GM21619 (cell line): ENCODE measurements around the gene PAAF1.

ENCODE experiments used
- ATAC-seq: cut with Tn5 transposase; IDR thresholded peaks from one replicate; pipeline ENCODE4 v1.9.1; 2021; ENCODE audit not compliant: unreplicated experiment

PAAF1 gene

GRCh38 chr11:73944085-73944484, 67.3 kb downstream of the PAAF1 start:
- ATAC-seq, result no peak

DNA sequence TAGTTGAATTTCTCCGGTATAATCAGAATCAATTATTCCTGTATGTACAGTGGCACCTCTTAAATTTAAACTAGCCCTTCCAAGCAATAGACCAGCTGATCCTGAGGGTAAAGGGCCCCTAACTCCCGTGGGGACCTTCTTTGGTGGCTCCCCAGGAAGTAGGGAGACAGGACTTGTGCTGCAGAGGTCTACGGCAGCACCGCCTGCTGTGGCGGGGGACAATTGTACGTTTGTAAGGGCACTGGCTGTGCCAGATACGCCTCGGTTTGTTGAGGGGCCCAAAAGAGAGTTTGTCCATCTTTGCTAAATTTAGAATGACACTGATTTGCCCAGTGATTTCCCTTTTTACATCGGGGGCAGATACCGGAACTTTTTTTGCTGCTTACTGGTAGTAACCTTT, 68.1 kb downstream of the PAAF1 start:
- no peak for ATAC-seq

GRCh38 chr11:73945396-73945795, 68.6 kb downstream of the PAAF1 start:
- ATAC-seq, result no peak

DNA sequence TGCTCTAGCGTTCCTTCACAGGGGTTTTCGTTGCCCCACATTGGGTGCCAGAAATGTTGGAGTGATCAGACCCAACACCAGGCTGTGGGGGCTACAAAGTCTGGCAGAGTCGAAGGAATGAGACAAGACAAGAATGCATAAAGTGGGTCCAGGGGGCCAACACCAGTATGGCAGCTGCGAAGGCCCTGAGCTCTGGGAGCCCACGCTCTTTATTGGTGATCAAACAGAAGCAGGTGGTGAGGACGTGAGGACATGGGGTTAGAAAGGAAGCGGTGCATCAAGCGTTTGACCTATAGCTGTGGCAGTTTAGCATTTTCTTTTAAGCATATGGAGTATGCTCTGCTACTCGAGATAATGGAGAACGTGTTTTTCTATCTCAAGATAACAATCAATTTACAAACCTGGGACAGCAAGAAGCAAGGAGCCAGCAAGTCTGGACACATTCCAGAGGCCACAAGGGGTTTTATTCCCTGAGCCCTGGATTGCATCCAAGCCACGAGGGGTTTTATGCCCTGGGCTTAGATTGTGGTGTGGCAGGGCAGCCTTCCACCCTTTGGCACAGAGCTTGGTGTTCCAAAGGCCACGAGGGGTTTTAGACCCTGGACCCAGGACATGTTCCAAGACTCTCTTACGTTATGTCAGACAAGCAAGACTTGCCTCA, 70.1 kb downstream of the PAAF1 start:
- no peak for ATAC-seq

- no peak for ATAC-seq
Measured at GRCh38 chr11:73949246-73949645, 72.4 kb downstream of the PAAF1 start.

DNA sequence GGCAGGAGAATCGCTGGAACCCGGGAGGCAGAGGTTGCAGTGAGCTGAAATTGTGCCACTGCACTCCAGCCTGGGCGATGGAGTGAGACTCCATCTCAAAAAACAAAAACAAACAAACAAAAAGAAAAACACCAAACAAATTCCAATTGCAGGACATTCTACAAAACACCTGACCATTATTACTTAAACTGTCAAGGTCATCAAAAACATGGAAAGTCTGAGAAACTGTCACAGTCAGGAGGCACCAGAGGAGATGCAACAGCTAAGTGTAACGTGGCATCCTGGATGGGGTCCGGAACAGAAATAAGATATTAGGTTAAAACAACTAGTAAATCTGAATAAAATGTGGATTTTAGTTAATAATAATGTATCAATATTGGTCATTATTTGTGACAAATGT, 73.1 kb downstream of the PAAF1 start:
- no peak for ATAC-seq

GRCh38 chr11:73950869-73951710, 74.3 kb downstream of the PAAF1 start, which contains the start of gene DNAJB13:
DNAJB13 (plus strand) TSS chr11:73951026; CDS start chr11:73951070, 44 bp downstream.
- peak; percentile 89 for ATAC-seq

DNA sequence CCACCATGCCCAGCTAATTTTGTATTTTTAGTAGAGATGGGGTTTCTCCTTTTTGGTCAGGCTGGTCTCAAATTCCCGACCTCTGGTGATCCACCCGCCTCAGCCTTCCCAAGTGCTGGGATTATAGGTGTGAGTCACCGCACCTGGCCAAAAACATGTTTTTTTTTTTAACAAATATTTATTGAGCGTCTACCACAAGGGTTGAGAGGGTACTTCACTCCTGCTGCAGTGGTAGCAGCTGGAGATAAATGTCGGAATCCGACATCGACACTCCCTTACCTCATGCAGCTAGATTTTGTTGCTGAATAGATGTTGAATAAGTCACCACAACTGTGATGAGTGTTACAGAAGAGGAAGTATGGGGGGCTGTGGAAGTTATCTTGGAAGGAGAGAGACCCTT, 75.0 kb downstream of the PAAF1 start:
- ATAC-seq, result no peak

DNA sequence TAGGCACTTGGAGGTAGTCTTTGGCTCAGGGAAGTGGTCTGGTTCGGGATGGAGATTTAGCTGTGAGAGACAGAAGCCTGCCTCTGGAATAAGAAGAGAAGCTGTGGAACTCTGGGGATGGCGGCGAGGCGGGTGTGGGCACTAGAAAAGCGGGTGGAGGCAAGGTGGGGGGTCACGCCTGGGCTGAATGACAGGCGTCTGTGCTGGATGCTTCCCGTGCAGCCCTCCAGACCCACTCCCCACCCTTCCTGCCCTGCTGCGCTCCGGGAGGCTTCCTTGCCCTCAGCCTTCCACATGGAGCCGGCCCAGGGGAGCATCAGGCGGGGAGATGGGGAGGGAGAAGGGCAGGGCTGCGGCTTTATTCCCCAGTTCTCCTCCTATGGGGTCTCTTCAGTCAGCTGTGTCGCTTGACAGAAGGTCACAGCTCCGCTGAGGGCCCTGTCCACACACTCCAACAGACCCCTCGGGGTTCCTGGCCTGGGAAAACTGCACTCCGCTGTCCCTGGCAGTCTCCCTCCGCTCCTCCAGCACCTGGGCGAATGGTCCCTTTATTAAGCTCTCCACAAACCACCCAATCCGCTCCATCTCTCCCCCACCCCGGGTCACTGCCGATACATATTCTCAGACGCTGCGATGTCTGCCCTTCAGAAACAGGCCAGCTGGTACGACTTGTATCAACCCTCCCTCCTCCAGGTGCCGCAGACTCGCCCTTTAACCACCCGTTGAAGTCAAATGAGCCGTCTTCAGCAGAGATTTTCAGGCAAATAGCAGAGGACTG, 80.3 kb downstream of the PAAF1 start:
- no peak for ATAC-seq

DNA sequence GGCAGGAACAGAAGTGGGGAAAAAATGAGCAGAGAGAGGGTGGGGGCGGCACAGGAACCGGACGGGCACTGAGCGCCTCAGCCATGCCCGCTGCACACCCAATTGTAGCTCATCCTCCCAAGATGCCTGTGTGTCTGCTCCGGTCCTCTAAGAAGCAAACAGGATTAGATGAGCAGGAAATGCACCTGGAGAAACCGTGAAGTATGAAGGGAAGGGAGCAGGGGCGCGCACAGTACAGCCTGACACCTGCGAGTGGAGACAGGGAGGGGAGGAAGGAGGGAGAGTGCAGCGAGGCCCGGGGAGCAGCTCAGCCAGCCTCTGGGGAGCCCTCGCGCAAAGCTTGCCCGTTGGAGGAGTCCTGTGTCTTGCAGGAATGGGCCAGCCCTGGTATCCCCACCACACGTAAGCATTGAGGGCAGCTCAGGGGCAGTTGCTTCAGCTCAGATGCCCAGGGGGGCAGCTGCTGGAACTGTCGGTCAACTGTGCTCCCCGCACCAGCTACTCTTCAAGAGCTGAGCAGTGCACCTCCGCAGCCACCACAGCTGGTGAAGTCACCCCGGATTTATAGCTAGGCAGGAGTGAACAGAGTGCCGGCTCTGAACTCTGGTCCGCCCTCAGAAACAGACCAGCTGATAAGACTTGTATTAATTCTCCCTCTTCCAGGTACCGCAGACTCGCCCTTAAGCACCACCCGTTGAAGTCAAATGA, 81.0 kb downstream of the PAAF1 start:
- ATAC-seq, result no peak

- no peak for ATAC-seq
Measured at GRCh38 chr11:73958521-73959141, 81.8 kb downstream of the PAAF1 start.

DNA sequence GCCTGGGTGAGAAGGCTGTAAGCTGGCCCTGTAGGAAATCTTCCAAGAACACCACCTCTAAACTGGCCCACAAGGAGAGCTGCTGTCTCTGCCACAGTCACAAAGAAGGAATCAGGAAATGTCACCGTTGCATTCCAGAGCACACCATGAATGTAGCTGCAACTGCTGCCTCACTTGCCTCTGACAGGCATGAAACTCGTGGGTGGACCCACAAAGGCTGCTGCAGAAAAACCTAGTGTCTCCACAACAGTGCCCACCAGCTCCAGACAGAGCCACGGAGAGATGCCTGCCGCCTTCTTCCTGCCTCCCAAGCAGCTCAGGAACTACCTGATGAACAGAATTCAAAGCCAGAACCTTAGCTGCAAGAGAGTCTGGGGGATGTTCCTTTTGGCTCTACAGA, 84.5 kb downstream of the PAAF1 start:
- ATAC-seq, result no peak

DNA sequence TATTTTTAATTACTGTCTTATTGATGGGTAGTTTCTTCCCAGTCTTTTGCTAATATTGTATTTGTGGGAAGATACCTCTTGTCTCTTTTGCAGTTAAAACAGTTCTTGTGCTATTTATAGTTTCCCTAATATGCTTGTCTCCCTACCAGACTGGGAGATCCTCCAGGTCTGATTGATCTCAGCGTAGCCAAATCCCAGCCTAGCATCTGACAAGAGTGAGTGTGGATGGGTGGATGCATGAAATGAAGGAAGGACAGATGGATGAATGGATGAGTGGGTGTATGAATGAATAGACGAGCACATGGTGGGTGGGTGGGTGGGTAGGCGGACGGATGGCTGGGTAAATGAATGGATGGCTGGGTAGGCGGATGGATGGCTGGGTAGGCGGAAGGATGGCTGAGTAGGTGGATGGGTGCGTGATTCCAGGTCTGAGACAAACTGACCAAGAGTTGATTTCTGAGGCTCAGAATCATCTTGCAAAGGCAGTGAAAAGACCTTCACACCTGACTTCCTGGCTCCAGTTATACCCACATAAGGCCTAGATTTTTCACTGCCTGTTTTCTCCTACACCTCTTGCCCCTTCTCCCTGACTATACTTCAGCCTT, 85.4 kb downstream of the PAAF1 start:
- no peak for ATAC-seq

- ATAC-seq, result no peak
Measured at GRCh38 chr11:73963861-73964260, 87.1 kb downstream of the PAAF1 start.

DNA sequence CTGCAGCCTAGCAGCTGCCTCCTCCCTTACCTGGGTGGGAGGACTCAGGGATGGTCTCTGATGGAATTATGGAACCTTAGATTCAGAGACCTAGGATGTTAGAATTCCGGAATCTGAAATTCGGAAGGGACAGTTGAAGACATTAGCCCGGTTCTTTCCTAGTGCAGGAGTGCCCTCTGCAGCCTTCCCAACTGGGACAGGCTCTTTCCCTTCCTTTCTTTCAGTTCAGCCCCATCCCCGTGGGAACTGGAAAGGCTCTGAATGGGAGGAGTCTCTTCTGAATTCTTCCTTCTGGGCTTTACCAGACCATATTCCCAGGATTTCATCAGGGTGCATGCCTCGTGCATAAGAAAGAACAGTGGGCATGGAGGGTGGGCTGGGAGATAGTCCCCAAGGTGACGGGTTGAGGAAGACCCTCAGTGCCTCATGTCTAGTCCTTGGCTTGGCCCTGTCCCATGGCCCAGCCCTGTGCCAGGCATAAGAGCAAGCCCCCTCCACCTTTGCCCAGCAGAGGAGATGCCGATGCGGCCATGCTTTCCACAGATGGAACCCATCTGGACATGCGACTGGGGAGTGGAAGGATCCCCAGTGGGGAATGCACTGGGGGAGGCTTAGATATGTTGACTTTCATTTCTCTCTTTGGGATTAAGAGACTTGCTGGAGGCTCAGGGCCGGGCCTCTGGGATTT, 88.4 kb downstream of the PAAF1 start:
- no peak for ATAC-seq

DNA sequence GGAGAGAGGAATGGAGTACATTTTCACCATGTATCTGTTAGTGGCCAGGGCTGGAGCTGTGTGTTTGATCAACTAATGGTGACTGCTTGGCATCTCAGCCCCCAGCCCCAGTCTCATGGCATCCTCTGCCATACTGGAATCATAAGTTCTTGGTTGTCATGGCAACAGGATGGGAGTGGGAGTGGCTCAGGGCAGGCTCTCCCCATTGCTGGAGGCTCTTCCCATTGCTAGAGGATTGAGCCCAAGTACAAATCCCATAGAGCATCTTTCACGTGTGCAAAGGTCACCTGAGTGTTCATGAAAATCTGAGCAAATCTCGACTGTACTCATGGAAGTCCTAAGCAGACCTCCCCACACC, 88.9 kb downstream of the PAAF1 start:
- no peak for ATAC-seq

DNA sequence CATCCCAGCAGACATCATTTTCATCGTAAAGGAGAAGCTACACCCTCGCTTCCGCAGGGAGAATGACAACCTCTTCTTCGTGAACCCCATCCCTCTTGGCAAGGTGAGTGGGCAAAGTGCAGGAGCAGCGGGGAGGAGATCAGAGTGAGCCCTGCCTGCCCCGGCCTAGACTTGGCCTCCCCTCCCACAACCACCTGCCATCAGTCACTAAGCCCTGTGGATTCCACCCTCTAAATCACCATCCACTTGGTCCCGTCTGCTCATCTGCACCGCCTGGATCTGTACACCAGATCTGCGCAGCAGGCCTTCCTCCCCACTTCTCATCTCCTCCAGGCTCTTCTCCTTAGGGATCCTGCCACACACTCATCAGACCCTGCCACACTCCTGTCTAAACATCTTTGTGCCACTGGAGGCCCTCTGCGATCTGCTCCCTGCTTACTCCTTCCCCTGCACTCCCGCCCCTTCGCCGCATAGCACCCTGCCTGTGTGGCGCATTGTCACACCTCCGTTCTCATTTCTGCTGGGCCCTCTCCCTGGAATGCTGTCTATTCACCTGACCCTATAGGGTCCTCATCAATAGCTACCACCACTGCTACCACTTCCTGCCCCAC, 91.7 kb downstream of the PAAF1 start:
- ATAC-seq, result no peak

- no peak for ATAC-seq
Measured at GRCh38 chr11:73969091-73969490, 92.3 kb downstream of the PAAF1 start.
